Glutamatergic neuron (in vitro differentiated cells): ENCODE results near the gene PPP1R14B. TPM values are rescaled to one million over a fixed set of nuclear protein-coding genes. Genes with fewer than 3 reads are reported as not detected.

Experiments used
- DNase-seq: peaks from one replicate; pipeline ENCODE4 v3.0.0; 2022
- H3K27ac Mint-ChIP-seq: one replicate; pipeline ENCODE4 v1.8.0; 2020; ENCODE audit warnings: mild to moderate bottlenecking, mixed read lengths, inconsistent platforms; ENCODE audit not compliant: unreplicated experiment
- H3K27me3 Mint-ChIP-seq: one replicate; pipeline ENCODE4 v1.8.0; 2020; ENCODE audit warnings: mild to moderate bottlenecking, moderate library complexity, mixed read lengths, inconsistent platforms; ENCODE audit not compliant: unreplicated experiment
- H3K36me3 Mint-ChIP-seq: one replicate; pipeline ENCODE4 v1.8.0; 2020; ENCODE audit warnings: mild to moderate bottlenecking, mixed read lengths, inconsistent platforms; ENCODE audit not compliant: unreplicated experiment
- H3K4me1 Mint-ChIP-seq: one replicate; pipeline ENCODE4 v1.8.0; 2020; ENCODE audit warnings: mild to moderate bottlenecking, low read depth, mixed read lengths, inconsistent platforms; ENCODE audit not compliant: unreplicated experiment
- H3K4me3 Mint-ChIP-seq: one replicate; pipeline ENCODE4 v1.8.0; 2020; ENCODE audit warnings: mild to moderate bottlenecking, mixed read lengths, inconsistent platforms; ENCODE audit not compliant: unreplicated experiment
- H3K9me3 Mint-ChIP-seq: one replicate; pipeline ENCODE4 v1.8.0; 2020; ENCODE audit warnings: mild to moderate bottlenecking, moderate library complexity, mixed read lengths, inconsistent platforms; ENCODE audit not compliant: unreplicated experiment
- total RNA-seq: library from RNA; stranded (reverse); fragmentation: NEBNext Ultra II Directional; extraction: Animal tissue kit (Norgen Biotek cat#: 25700); gene quantifications from one replicate; pipeline ENCODE4 v1.2.1, GENCODE V29; 2021; ENCODE audit not compliant: unreplicated experiment
- TF ChIP-seq, protein P1 (sequence below): fragments of 200-600 bp; sonication (generic); IDR thresholded peaks from one replicate; pipeline ENCODE4 v1.5.0; 2021; ENCODE audit not compliant: partially characterized antibody, unreplicated experiment

The PPP1R14B gene
- total RNA-seq, 1 donor from 2014 or later: 348 TPM

DNA sequence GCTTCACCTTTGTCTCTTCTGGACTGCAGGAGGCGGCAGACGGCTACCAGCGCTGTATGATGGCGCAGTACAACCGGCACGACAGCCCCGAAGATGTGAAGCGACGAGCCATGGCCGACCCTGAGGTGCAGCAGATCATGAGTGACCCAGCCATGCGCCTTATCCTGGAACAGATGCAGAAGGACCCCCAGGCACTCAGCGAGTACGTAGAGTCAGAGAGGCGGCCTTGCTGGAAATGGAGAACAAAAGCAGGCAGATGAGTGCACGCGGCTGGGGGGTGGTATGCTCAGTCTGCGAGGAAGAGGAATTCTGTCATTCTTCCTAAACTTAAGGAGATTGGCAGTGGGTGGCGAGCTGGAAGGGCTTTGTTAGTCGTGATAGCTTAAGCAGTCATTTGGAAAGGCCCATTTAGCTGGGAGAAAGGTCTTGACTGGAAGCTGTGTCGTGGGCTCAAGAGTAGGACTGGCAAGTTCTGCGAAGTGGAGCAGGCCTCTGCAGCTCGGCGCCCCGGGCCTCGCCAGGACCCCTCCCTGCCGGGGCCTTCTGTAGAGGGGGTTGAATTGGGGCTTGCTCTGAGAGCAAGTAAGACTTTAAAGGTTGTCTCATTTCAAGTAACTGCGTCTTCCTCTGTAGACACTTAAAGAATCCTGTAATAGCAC, 43.2 kb downstream of the PPP1R14B start:
- H3K4me3 Mint-ChIP-seq: no peak overlapping the region
- DNase-seq: no peak
- H3K9me3 Mint-ChIP-seq: peaks cover 4% of the 10 kb centered on the region
- TF ChIP-seq, protein P1, sequence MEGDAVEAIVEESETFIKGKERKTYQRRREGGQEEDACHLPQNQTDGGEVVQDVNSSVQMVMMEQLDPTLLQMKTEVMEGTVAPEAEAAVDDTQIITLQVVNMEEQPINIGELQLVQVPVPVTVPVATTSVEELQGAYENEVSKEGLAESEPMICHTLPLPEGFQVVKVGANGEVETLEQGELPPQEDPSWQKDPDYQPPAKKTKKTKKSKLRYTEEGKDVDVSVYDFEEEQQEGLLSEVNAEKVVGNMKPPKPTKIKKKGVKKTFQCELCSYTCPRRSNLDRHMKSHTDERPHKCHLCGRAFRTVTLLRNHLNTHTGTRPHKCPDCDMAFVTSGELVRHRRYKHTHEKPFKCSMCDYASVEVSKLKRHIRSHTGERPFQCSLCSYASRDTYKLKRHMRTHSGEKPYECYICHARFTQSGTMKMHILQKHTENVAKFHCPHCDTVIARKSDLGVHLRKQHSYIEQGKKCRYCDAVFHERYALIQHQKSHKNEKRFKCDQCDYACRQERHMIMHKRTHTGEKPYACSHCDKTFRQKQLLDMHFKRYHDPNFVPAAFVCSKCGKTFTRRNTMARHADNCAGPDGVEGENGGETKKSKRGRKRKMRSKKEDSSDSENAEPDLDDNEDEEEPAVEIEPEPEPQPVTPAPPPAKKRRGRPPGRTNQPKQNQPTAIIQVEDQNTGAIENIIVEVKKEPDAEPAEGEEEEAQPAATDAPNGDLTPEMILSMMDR: no peak
- H3K4me1 Mint-ChIP-seq: peaks cover 10% of the 10 kb centered on the region
- H3K27me3 Mint-ChIP-seq: peaks cover 2% of the 10 kb centered on the region
- peak overlapping the region; percentile 68 for H3K27ac Mint-ChIP-seq
- H3K36me3 Mint-ChIP-seq: no peaks in the 10 kb centered on the region

DNA sequence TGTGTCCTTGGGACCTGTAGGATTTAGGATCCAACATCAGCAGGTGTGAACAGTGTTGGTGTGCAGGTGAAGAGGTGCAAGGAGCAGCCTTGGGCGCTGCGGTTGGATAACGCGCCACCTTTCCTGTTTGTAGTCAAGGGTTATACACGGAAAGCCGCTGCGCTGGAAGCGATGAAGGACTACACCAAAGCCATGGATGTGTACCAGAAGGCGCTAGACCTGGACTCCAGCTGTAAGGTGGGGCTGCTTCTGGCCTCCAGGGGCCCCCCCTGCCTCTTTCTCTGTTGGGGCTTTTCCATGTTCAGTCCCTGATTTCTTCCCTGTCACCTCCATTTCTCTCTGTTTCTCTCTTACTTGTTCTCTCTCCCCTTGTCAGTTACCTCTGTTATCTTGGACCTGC, 43.8 kb downstream of the PPP1R14B start:
- DNase-seq: no peak
- Mint-ChIP-seq H3K27ac (no peak overlapping the region), H3K27me3 (peaks cover 2% of the 10 kb centered on the region), H3K36me3 (no peaks in the 10 kb centered on the region), H3K4me1 (peaks cover 10% of the 10 kb centered on the region), H3K4me3 (no peak overlapping the region), H3K9me3 (peaks cover 4% of the 10 kb centered on the region)
- TF ChIP-seq, protein P1: no peak

DNA sequence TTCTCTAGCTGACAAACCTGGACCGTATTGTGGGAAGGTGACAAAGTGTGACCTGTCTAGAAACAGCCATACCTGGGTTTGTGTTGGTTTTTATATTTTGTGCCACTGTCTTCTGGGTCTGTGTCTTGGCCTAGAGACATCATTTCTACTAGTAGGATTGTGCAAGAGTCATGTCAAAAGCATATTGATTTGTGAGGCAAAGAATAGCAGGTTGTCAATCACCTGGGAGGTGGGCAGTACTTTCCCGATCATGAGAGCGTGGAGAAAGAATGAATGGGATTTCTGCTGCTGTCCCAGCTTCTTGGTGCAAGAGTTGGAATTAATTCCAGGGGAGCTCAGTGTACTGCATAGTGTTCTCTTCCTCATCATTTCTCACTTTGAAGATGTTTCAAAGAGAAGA, 45.2 kb downstream of the PPP1R14B start:
- Mint-ChIP-seq H3K27ac (peak overlapping the region; percentile 31), H3K4me1 (peaks cover 10% of the 10 kb centered on the region), H3K27me3 (peaks cover 2% of the 10 kb centered on the region), H3K4me3 (no peak overlapping the region), H3K9me3 (peaks cover 4% of the 10 kb centered on the region), H3K36me3 (no peaks in the 10 kb centered on the region)
- no peak for DNase-seq
- TF ChIP-seq, protein P1: no peak

DNA sequence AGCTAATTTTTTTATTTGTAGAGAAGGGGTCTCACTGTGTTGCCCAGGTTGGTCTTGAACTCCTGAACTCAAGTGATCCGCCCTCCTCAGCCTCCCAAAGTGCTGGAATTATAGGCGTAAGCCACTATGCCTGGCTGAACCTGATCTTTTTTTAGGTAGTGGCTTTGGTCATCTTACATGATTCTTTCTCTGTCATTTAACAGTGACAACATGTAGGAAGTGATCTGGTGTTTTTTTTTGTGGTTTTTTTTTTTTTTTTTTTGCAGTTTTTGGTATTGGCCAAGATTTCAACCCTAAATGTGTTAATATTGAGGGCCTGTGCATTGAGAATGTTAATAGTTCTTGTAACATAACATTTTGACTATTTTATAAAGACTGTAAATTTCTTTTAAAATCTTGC, 48.2 kb downstream of the PPP1R14B start:
- Mint-ChIP-seq H3K36me3 (no peaks in the 10 kb centered on the region), H3K4me1 (peaks cover 2% of the 10 kb centered on the region), H3K4me3 (no peak overlapping the region), H3K9me3 (peaks cover 2% of the 10 kb centered on the region), H3K27me3 (no peaks in the 10 kb centered on the region), H3K27ac (no peak overlapping the region)
- TF ChIP-seq, protein P1: no peak
- no peak for DNase-seq

DNA sequence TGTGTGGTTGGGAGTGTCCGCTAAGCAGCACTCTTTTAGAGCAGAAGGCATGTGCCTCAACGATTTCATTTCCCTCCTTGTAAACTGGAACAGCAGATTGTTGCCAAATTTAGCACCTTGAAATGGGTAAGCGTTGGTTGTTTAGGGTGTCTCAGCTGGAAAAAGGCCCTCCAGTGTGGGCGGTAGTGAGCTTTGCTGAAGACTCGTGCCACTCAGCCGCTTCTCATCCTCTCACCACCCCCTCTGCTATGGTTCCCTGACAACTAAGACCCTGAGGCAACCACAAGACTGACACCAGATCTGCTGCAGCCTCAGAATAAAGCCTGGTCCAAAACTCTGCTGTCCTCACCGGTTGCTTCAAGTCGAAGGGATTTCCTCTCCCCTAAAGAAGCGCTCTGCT, 50.1 kb downstream of the PPP1R14B start:
- Mint-ChIP-seq H3K36me3 (no peaks in the 10 kb centered on the region), H3K9me3 (peaks cover 2% of the 10 kb centered on the region), H3K4me3 (no peak overlapping the region), H3K4me1 (no peaks in the 10 kb centered on the region), H3K27me3 (no peaks in the 10 kb centered on the region), H3K27ac (no peak overlapping the region)
- no peak for DNase-seq
- TF ChIP-seq, protein P1: no peak

Other genes starting within 250 kb of the PPP1R14B start
- gene FLRT1, start 211.0 kb downstream of the PPP1R14B start, total RNA-seq: 3.7 TPM
- 12.7 TPM for gene MACROD1, start 80.8 kb downstream of the PPP1R14B start, total RNA-seq
- gene STIP1, start 60.8 kb downstream of the PPP1R14B start, total RNA-seq: 160 TPM
- gene FERMT3, start 40.2 kb downstream of the PPP1R14B start, total RNA-seq: 2.0 TPM
- 39.0 TPM for gene TRPT1, start 20.8 kb downstream of the PPP1R14B start, total RNA-seq
- 37.0 TPM for gene NUDT22, start 20.7 kb downstream of the PPP1R14B start, total RNA-seq
- gene DNAJC4, start 16.4 kb downstream of the PPP1R14B start, total RNA-seq: 30.5 TPM
- 12.3 TPM for gene VEGFB, start 12.4 kb downstream of the PPP1R14B start, total RNA-seq
- 31.4 TPM for gene FKBP2, start 5.8 kb downstream of the PPP1R14B start, total RNA-seq
- 36.2 TPM for gene PLCB3, start 4.6 kb upstream of the PPP1R14B start, total RNA-seq
- gene BAD, start 37.7 kb upstream of the PPP1R14B start, total RNA-seq: 47.0 TPM
- 52.5 TPM for gene GPR137, start 38.9 kb upstream of the PPP1R14B start, total RNA-seq
- 0.47 TPM for gene KCNK4, start 44.4 kb upstream of the PPP1R14B start, total RNA-seq
- gene CATSPERZ, start 53.4 kb upstream of the PPP1R14B start, total RNA-seq: not detected
- gene ESRRA, start 58.6 kb upstream of the PPP1R14B start, total RNA-seq: 69.9 TPM
- gene TRMT112, start 70.6 kb upstream of the PPP1R14B start, total RNA-seq: 93.1 TPM
- 418 TPM for gene PRDX5, start 71.2 kb upstream of the PPP1R14B start, total RNA-seq
- gene CCDC88B, start 93.3 kb upstream of the PPP1R14B start, total RNA-seq: 83.6 TPM
- gene RPS6KA4, start 112.2 kb upstream of the PPP1R14B start, total RNA-seq: 3.2 TPM